ENCODE data around the gene MYH14.

Gene MYH14

GRCh38 chr19:50252111-50252886, 48.9 kb downstream of the MYH14 start:
- H3K4me3 ChIP-seq (ENCODE audit: low read depth in 1 of 2, low read length in 1 of 2): no peak overlapping the region
- H3K4me1 ChIP-seq (ENCODE audit: control insufficient read depth in 1 of 2, insufficient read depth in 1 of 2, low read depth in 1 of 2, low read length in 1 of 2): no peaks in the 10 kb centered on the region
- no peaks in the 10 kb centered on the region for H3K36me3 ChIP-seq
- peaks cover 7% of the 10 kb centered on the region for H3K9me3 ChIP-seq
- TF ChIP-seq, protein P1, sequence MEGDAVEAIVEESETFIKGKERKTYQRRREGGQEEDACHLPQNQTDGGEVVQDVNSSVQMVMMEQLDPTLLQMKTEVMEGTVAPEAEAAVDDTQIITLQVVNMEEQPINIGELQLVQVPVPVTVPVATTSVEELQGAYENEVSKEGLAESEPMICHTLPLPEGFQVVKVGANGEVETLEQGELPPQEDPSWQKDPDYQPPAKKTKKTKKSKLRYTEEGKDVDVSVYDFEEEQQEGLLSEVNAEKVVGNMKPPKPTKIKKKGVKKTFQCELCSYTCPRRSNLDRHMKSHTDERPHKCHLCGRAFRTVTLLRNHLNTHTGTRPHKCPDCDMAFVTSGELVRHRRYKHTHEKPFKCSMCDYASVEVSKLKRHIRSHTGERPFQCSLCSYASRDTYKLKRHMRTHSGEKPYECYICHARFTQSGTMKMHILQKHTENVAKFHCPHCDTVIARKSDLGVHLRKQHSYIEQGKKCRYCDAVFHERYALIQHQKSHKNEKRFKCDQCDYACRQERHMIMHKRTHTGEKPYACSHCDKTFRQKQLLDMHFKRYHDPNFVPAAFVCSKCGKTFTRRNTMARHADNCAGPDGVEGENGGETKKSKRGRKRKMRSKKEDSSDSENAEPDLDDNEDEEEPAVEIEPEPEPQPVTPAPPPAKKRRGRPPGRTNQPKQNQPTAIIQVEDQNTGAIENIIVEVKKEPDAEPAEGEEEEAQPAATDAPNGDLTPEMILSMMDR (IDR thresholded peaks at IDR 0.05): peak; percentile 24
- no peaks in the 10 kb centered on the region for H3K27me3 ChIP-seq
- H3K27ac ChIP-seq: no peak overlapping the region

- H3K4me3 ChIP-seq (ENCODE audit: low read depth in 1 of 2, low read length in 1 of 2): no peak overlapping the region
- H3K36me3 ChIP-seq: no peaks in the 10 kb centered on the region
- H3K9me3 ChIP-seq: peaks cover 7% of the 10 kb centered on the region
- H3K27ac ChIP-seq: no peak overlapping the region
- TF ChIP-seq, protein P1 (IDR thresholded peaks at IDR 0.05): no peak
- H3K4me1 ChIP-seq (ENCODE audit: control insufficient read depth in 1 of 2, insufficient read depth in 1 of 2, low read depth in 1 of 2, low read length in 1 of 2): no peaks in the 10 kb centered on the region
- H3K27me3 ChIP-seq: no peaks in the 10 kb centered on the region
Measured at GRCh38 chr19:50252887-50253268, 49.5 kb downstream of the MYH14 start.

- H3K27me3 ChIP-seq: no peaks in the 10 kb centered on the region
- H3K27ac ChIP-seq: no peak overlapping the region
- peaks cover 7% of the 10 kb centered on the region for H3K9me3 ChIP-seq
- H3K4me3 ChIP-seq (ENCODE audit: low read depth in 1 of 2, low read length in 1 of 2): no peak overlapping the region
- H3K4me1 ChIP-seq (ENCODE audit: control insufficient read depth in 1 of 2, insufficient read depth in 1 of 2, low read depth in 1 of 2, low read length in 1 of 2): no peaks in the 10 kb centered on the region
- TF ChIP-seq, protein P1 (IDR thresholded peaks at IDR 0.05): no peak
- H3K36me3 ChIP-seq: no peaks in the 10 kb centered on the region
Measured at GRCh38 chr19:50255115-50255514, 51.7 kb downstream of the MYH14 start.

- H3K27ac ChIP-seq: no peak overlapping the region
- no peaks in the 10 kb centered on the region for H3K36me3 ChIP-seq
- TF ChIP-seq, protein P1 (IDR thresholded peaks at IDR 0.05): no peak
- no peaks in the 10 kb centered on the region for H3K27me3 ChIP-seq
- peaks cover 7% of the 10 kb centered on the region for H3K9me3 ChIP-seq
- no peaks in the 10 kb centered on the region for H3K4me1 ChIP-seq (ENCODE audit: control insufficient read depth in 1 of 2, insufficient read depth in 1 of 2, low read depth in 1 of 2, low read length in 1 of 2)
- H3K4me3 ChIP-seq (ENCODE audit: low read depth in 1 of 2, low read length in 1 of 2): no peak overlapping the region
Measured at GRCh38 chr19:50257141-50257540, 53.7 kb downstream of the MYH14 start.

DNA sequence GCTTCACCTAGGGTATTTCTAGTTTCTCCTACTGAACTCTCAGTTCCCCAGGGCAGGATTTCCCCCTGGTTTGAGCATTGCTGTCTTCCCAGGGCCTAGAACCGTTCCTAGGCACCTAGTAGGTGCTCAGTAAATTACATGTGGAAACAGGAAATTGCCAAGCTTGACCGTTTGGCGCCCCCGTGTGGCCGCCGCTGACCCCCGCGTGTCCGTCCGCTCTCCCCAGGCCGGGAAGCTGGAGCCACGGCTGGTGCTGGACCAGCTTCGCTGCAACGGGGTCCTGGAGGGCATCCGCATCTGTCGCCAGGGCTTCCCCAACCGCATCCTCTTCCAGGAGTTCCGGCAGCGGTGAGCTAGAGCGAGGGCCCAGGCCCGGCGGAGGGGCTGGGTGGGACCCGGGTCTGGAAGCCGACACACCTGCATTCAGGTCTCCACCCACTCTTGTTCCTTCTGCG, 55.5 kb downstream of the MYH14 start:
- Histone ChIP-seq H3K27me3 (no peaks in the 10 kb centered on the region), H3K36me3 (no peaks in the 10 kb centered on the region), H3K4me3 (ENCODE audit: low read depth in 1 of 2, low read length in 1 of 2) (no peak overlapping the region), H3K9me3 (no peaks in the 10 kb centered on the region), H3K27ac (no peak overlapping the region), H3K4me1 (ENCODE audit: control insufficient read depth in 1 of 2, insufficient read depth in 1 of 2, low read depth in 1 of 2, low read length in 1 of 2) (no peaks in the 10 kb centered on the region)
- TF ChIP-seq, protein P1 (IDR thresholded peaks at IDR 0.05): no peak

Measured in neutrophil (primary cell).